D721Med (cell line): ENCODE measurements around the gene EDN1.

Experiments
- DNase-seq: peaks from one replicate; pipeline ENCODE4 v3.0.0; 2011; ENCODE audit warnings: low spot score; ENCODE audit not compliant: insufficient read length
- FAIRE-seq: peaks from 2 replicates; lab custom pipeline; 2011; peaks lifted over from hg19 to GRCh38; lab: Jason Lieb, UNC
- TF ChIP-seq, protein P1 (sequence below): IDR thresholded peaks from 2 replicates; pipeline ENCODE4 v1.5.1; 2012; ENCODE audit warnings: mild to moderate bottlenecking, control low read depth; ENCODE audit not compliant: insufficient read depth; ENCODE audit errors: missing control alignments

Gene EDN1

DNA sequence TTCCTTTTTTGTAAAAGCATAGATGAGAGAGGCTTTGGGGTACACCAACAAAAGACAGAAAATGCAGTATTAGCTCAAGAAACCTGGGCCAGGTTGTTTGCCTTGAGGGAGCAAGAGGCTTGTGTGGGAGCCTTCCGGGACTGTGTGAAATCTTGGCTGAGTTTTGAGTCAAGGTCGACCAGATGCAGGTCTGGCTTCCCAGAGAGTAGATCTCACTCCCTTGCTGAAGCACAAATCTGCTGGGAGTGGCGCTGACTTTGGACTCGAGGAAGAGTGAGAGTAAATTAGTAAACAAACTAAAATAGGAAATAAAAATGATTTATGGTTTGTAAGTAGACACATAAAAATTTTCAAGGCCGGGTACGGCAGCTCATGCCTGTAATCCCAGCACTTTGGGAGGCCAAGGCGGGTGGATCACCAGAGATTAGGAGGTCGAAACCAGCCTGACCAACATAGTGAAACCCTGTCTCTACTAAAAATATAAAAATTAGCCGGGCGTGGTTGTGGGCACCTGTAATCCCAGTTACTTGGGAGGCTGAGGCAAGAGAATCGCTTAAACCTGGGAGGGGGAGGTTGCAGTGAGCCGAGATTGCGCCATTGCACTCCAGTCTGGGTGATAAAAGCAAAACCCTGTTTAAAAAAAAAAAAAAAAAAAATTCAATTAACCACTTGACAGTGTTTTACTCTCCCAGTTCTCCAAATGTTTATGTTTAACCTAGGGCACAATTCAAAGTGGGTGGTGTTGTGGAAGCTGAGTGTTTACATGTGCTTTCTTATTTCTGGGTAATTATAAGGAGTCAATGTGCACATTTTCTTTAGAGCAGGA lies 27.7 kb upstream of the EDN1 start:
- TF ChIP-seq, protein P1, sequence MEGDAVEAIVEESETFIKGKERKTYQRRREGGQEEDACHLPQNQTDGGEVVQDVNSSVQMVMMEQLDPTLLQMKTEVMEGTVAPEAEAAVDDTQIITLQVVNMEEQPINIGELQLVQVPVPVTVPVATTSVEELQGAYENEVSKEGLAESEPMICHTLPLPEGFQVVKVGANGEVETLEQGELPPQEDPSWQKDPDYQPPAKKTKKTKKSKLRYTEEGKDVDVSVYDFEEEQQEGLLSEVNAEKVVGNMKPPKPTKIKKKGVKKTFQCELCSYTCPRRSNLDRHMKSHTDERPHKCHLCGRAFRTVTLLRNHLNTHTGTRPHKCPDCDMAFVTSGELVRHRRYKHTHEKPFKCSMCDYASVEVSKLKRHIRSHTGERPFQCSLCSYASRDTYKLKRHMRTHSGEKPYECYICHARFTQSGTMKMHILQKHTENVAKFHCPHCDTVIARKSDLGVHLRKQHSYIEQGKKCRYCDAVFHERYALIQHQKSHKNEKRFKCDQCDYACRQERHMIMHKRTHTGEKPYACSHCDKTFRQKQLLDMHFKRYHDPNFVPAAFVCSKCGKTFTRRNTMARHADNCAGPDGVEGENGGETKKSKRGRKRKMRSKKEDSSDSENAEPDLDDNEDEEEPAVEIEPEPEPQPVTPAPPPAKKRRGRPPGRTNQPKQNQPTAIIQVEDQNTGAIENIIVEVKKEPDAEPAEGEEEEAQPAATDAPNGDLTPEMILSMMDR = no peak
- DNase-seq (no peak), FAIRE-seq (no peak)

DNA sequence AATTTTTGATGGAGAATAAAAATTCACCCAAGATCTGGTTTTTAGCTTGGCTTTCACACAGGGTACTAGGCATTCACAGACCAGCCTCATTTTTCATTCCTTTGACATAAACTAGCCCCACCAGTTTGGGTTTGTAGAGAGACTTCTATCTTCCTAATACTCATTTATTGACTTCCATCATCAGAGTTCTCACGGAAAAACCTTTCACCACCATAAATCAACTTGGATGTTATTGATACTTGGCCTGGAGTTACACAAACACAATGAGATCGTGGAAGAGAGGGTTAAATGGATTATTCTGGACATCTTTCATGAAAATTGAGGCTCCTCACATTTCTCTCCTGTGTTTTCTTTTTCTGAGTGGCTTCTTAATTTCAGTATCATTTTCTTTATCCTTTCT lies 26.8 kb upstream of the EDN1 start:
- TF ChIP-seq, protein P1 = no peak
- FAIRE-seq (no peak), DNase-seq (no peak)

DNA sequence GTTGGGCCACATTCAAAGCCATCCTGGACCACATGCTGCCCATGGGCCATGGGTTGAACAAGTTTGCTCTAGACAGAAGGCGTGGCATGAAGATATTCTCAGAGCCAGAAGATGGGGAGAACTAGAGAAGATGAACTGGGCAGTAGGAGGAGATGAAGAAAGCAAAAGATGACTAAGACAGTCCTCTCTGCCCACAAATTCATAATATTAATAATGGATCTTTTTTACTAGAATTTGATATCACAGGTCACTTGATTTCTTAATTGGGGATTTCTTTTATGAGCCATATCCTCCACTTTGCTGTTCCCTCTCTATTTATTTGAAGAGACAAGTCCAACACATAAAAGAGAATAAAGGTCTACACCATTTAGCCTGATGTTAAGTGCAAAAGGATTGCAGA lies 25.5 kb upstream of the EDN1 start:
- FAIRE-seq (no peak), DNase-seq (no peak)
- TF ChIP-seq, protein P1 = no peak

DNA sequence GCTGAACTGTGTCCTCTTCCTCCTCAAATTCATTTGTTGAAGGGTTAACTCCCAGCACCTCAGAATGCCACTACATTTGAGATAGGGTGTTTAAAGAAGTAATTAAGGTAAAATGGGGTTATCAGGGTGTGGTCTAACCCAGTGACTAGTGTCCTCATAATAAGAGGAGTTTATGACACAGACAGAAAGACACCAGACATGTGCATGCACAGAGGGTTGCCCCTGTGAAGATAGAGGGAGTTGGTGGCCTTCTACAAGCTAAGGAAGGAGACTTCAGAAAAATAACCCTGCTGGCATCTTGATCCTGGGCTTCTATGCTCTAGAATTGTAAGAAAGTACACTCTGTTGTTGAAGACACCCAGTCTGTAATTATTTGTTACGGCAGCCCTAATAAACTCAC lies 24.9 kb upstream of the EDN1 start:
- no peak for FAIRE-seq
- DNase-seq = no peak
- TF ChIP-seq, protein P1 = no peak

DNA sequence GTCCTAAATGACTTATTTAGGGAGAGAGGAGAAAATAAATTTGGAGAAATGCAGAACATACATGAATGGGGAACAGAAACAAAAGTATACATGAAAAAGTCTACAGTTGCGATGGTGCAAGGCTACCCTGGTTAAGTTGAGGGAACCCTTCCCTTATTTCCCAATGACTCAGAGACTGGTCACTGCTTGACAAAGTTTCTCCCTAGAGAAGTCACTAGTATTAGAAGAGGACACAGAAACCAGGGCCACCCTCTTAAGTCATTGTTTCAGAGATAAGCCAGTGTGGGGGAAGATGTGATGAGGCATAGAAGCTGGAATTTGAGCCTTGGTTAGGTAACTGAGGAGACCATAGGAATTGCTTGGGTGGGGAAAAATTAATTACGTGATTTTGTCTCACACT lies 24.4 kb upstream of the EDN1 start:
- TF ChIP-seq, protein P1 = no peak
- DNase-seq = no peak
- no peak for FAIRE-seq

DNA sequence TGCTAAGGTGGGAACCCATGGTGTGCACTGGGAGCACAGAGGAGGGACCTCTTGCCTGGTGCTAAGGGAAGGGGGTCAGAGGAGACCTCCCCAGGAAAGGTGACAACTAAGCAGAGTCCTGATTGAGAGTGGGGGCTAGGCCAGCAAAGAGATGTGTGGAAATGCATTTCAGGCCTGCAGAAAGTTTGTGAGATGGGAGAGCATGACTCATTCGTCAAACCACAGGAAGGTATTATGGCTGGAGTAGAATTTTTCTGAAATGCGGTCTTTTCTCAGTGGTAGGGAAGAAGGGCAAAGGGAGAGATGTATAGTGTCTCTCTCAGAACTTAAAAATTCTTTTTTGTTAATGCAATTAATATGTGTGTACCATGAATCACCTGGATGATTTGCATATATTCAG lies 23.6 kb upstream of the EDN1 start:
- DNase-seq (no peak), FAIRE-seq (no peak)
- TF ChIP-seq, protein P1 = no peak

DNA sequence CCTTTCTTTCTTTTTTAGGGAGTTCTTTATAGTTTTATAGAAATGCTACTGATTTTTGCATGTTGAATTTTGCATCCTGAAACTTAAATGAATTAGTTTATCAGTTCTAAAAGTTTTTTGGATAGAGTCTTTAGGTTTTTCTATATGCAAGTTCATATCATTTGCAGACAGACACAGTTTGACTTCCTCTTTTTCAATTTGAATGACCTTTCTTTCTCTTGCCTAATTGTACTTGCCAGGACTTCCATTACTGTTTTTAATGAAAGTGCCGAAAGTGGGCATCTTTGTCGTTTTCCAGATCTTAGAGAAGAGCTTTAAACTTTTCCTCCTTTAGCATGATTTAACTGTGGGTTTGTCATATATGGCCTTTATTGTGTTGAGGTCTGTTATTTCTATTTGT lies 21.1 kb upstream of the EDN1 start:
- FAIRE-seq (no peak), DNase-seq (no peak)
- TF ChIP-seq, protein P1 = no peak
